Measurements from ENCODE around the gene GRID2.

The GRID2 gene

DNA sequence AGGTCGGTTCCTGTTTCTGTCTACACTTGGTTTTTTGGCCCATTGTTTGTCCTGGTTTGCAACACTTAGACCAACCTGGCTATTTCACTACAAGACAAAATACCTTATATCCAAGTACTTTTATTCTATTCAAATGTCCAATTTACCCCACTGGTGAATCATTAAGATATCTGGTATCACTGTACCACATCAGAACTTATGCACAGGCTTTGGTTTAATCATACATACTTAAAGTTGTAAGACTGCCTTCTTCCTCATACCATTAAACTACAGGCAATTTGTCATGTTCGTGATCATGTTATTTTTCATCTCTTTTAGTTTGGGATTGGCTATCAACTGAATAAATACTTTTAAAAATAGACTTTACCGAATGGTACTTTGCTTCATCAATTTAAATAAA lies 1471.8 kb downstream of the GRID2 start:
- DNase-seq = no peak

DNA sequence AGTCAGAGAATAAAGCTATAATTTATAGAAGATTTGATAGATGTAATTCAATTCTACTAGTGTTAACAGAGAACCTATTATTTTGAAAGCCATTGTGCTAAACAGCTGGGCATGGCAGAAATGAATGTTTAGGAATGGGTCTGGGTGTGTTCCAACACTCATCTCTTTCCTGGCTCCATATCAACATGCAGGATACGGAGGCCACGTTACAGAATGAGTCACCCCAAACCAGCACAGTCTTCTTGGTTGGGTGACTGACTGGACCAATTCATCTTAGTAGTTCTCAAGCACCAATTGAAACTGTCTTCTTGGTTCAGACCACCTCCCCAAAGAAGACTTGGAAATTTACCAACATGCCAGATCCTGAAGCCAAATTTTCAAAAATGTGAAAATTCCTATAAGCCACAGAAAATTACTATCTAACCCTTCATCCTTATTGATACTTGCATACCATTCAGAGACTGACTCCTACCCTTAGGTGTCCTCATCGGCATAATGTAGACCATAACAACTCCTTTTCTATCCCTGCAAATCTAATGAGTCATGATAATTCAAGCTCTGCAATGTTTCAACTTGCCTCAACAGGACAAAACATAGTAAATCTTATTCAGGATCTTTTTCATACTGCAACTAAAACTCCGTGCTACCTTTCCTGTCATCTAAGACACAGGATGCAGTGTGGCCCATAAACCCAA lies 1472.8 kb downstream of the GRID2 start:
- no peak for DNase-seq

DNA sequence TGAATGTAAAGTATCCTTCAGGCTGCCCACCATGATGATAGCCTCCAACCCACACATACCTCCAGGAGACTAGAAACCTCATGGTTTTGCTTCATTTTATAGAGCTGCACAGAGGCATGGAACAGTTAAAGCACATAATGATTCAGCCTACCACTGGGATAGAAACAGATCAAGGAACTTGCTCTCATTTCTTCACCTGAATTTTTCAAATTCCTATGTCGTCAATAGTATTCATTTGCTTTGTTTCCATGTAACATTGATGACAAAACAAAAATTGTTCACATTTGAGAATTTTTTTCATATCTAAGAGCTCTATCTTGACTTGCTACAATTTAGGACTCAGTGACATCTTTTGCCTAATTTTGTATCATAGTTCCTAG lies 1473.3 kb downstream of the GRID2 start:
- DNase-seq = no peak

DNA sequence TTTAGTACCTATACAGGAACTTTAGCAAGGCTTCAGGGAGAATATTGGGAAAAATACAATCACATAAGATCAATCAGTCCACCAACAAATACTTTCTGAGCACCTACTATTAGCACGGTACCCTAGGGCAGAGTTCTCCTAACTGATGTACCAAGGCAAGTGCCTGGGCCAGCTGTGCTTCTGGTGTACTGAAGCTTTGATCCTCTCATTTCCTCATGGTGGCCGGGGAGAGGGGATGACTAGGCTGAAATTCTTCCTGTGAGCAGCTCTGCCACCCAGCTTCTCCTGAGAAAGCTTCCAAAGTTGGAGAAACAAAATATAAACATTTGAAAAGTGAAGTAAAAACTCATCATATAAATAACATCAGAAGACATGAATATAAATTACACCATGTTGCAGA lies 1475.5 kb downstream of the GRID2 start:
- DNase-seq = no peak

DNA sequence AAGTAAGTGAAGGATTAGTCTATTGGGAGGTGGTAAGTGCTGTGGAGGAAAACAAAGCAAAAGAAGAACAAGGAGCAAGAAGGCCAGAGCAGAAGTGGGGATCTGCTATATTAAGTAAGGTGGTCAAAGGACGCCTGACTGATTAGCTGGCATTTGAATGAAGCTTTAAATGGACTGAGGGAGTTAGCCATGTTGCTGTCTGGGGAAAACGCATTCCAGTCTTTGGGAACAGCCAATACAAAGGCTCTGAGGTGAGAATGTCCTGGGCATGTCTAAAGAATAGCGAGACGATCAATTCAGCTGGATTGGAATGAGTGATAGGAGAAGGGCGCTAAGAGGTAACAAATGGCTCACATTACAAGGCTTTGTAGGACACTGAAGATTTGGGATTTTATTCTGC lies 1476.3 kb downstream of the GRID2 start:
- no peak for DNase-seq

DNA sequence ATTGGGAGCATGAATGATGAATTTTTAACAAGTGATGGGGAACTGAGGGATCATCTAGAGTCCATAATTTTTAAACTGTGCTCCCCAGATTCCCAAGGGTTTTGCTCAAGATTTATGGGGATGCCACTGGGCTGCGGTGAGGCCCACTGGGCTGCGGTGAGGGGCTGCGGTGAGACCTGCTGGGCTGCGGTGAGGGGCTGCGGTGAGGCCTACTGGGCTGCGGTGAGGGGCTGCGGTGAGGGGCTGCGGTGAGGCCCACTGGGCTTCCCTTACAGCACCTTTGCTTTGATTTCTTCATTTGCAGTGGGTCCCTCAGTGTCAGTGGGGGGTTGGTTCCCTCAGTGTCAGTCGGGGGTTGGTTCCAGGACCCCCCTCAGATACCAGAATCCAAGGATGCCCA lies 1477.4 kb downstream of the GRID2 start:
- no peak for DNase-seq

DNA sequence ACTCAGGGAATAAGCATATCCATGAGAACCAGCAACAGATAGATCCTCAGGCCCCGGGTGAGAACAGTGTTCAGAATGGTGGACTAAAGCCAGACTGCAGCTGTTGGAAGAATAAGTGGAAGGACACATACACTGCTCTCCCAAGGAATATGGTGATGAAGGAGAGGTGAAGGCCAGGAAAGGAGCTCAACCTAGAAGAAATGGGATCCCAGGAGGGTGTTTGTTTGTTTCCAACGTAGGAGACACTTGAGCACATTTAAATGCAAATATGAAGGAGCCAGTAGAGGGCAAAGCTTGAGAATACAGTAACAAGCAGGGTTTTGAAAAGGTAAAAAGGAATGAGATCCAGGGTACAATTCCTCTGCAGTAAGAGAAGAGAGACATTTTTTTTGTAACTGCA lies 1482.4 kb downstream of the GRID2 start:
- DNase-seq = no peak

DNA sequence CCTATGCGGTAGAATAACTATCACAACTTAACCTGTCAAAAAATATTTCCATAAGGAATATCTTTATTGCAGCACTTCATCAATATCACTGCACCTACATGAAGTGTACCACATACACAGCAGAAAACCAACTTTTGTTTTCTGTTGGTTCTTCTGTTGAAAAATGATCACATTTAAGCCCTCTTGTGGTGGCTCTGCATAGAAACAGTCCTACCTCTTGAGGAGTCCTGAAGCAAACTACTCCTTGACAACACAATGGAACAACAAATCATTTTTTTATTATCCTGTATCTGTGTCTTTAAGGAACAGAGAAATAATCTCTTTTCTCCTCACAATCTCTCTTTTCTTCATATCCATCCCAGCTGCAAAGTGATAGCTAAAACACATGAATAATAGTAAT lies 1484.9 kb downstream of the GRID2 start:
- DNase-seq = no peak

DNA sequence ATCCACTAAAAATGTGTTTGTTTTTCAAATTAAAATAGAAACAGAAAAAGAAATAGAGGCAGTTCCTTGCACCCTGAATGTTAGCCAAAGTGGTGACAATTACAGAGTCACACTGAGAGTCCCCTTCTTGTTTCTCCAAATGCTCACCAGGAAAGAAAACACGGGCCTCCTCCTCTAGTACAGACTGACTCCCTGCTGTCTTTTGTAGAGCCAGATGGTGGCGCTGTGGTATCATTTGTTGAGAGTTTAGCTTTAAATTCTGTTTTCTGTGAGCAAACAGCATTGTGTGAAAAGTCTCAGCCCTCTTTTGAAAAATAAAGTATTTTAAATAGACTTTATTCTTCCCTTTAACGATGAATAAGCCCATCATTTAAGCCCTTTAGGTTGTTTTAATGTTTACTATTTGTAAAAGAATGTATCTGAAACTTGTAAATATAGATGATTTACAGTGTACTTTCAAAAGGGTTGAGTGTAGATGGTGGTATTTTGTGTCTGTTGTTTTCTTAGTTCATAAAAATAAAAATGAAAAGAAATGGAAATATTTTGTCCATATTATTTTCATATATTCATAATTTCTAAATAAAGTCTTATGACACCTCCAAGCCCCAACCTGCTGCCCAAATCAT lies 1487.9 kb downstream of the GRID2 start:
- peak; percentile 2 for DNase-seq

DNA sequence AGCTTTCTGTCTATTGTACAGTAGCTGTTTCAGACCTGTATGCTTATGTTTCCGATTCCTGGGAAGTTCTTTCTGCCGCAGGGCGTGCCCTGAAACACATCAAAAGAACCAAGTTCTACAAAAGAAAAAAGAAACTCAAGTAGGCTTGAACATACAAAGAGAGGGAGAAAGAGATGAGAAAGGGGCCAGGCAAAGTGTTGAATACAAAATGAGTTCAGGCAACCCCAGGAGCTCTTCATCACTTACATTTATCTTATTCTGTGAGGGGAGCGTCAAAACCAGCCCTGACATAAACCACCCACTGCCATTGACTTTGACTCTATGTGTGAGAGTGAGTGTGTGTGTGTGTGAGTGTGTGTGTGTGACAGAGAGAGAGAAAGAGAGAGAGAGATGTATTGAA lies 1498.3 kb downstream of the GRID2 start:
- DNase-seq = no peak

DNA sequence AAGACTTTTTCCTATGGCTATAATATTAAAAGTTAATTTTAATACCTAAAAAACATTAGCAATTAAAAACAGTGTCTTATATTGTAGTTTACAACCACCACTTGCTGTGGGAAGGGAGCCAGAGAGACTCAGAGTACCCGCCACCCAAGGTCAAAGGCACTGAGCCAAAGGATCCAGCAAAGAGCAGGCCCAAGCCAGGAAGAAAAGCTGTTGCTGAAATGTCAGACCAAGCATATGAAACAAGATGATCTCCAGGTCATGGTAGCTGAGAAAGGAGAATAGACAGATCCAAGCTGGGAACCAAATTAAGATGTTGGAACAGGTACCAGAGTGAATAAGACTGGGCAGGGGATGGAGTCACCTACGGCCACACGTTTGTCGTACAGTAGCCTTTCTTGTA lies 1506.0 kb downstream of the GRID2 start:
- DNase-seq = no peak

DNA sequence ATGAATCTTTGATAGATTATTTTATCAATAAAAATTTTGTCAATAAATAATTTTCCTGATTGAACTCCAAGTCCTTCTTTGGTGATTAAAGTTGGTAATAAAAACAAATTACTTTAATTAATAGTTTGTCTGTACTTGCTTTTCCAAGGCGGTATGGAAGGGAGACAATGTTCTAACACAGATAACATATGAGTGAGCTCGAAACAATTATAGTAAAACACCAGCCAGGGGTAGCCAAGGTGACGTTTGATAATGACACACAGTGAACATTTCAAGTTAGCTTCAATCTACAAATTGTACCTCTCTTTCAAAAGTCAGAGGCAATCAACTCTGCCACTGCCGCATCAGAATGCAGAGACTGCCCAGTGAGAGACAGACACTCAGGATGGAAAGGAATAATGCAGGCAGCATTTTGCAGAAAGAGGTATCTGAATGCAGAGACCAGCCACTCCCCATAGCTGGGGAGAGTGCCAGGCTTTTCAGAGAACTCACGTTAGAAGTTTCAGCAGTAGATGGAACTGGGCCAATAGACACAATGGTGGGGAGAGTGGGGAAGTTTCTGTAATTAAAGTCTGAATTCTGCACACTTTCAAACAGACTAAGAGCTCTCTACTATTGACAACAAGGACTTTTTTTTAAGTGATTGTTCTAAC lies 1506.7 kb downstream of the GRID2 start:
- DNase-seq = no peak

DNA sequence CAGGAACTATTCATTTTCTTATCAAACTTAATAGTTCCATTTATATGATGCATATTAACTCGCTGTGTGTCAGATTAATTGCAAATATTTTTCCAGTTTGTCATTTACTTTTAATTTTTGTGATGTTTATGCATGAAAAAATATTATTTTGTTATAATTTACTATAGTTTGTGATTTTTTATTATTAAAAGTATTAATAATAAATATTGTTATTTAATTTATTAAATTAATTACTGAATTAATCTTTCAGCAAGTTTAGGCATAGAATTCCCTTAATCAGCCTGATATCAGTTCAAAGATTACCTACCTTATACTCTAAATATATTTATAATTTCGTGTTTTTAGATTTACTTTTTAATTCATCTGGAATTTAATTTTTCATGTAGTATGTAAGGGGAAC lies 1509.3 kb downstream of the GRID2 start:
- DNase-seq = no peak

DNA sequence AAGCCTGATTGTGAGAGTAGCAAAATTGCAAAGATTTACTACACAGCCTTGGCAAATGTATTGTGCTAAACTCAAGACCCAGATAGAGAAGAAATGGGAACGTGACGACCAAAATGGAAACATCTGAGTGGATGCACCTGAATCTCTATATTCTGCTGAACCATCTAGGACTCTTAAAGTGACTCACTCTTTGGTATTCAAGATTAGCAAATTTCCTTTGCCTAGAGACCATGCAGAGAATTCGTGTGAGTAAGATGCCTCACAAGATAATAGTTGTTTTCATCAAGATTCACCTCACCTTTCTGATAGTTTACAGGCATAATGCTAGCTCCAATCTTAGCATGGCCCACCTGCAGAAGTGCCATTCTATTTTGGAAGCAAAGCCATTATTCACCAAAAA lies 1510.4 kb downstream of the GRID2 start:
- DNase-seq = no peak

DNA sequence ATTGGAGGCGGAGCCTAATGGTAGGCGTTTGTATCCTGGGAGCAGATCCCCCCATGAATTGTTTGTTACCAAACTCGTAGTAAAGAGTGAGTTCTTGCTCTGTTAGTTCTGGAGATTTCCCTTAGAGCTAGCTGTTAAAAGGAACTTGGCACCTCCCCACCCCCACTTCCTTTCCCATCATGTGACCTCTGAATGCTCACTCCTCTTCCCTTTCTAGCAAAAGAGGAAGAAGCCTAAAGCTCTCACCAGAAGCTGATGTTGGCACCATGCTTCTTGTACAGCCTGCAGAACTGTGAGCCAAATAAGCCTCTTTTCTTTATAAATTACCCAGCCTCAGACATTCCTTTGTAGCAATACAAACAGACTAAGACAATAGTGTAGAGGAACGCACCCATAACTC lies 1511.0 kb downstream of the GRID2 start:
- DNase-seq = peak; percentile 68
